HepG2 (cell line): ENCODE results near the gene CIB1. TPM values are rescaled to one million over a fixed set of nuclear protein-coding genes. Genes with fewer than 3 reads are reported as not detected.

Experiments used
- ATAC-seq: fragments of 200-7000 bp; cut with Tn5 transposase; 3 replicates; pipeline ENCODE4 v1.9.1; 2020; ENCODE audit warnings: mild to moderate bottlenecking, moderate library complexity
- BruUV-seq: library from RNA; stranded (reverse); fragments of 400-500 nt; replicated peaks from 2 replicates; lab custom pipeline; 2021; lab: Mats Ljungman, UMichigan
- CTCF ChIA-PET: fragments of 300-600 bp; formaldehyde crosslinking; extraction: SDS; loops from one replicate; lab custom pipeline; 2021; ENCODE audit warnings: low total read pairs, inconsistent platforms, low intra/inter-chr PET ratio; lab: Yijun Ruan, JAX
- POLR2A ChIA-PET: fragments of 350-600 bp; sonication (Branson Sonifier 250); formaldehyde crosslinking; loops from one replicate; lab custom pipeline; 2020; ENCODE audit warnings: antibody characterized with exemption, inconsistent platforms; lab: Yijun Ruan, JAX
- DNase-seq: peaks from one replicate; pipeline ENCODE4 v3.0.0-alpha.2; 2015; ENCODE audit warnings: low spot score
- FAIRE-seq: peaks from 3 replicates; lab custom pipeline; 2011; peaks lifted over from hg19 to GRCh38; lab: Jason Lieb, UNC
- H2AFZ ChIP-seq: one replicate; pipeline ENCODE4 v1.6.1; 2011; ENCODE audit warnings: low read length, inconsistent platforms
- H3K27ac ChIP-seq: fragments of 300-600 bp; 3 replicates; pipeline ENCODE4 v1.8.0; 2011; ENCODE audit warnings: mixed run types, mild to moderate bottlenecking, mixed read lengths, low read length, inconsistent platforms; ENCODE audit not compliant: insufficient read depth; ENCODE audit errors: extremely low read length
- H3K27me3 ChIP-seq, 2 experiments: fragments of 200-600 bp in 1 of 2; 2 replicates in 1 of 2; 3 replicates in 1 of 2; pipeline versions ENCODE4 v1.6.0 to v1.8.0; 2011; ENCODE audit warnings: low read length in 2 of 2, mild to moderate bottlenecking in 2 of 2, moderate library complexity in 2 of 2, inconsistent platforms in 1 of 2; ENCODE audit not compliant: insufficient read depth in 2 of 2, control insufficient read depth in 1 of 2
- H3K36me3 ChIP-seq, 2 experiments: fragments of 200-600 bp in 1 of 2; replicated peaks in 1 of 2; 2 replicates in 1 of 2; 3 replicates in 1 of 2; pipeline versions ENCODE4 v1.5.1 to v1.8.0; 2011; ENCODE audit warnings: low read length in 2 of 2, inconsistent platforms in 1 of 2; ENCODE audit not compliant: insufficient read depth in 2 of 2, control insufficient read depth in 1 of 2
- H3K4me1 ChIP-seq: 2 replicates; pipeline ENCODE4 v1.5.1; 2012; ENCODE audit warnings: low read length, inconsistent platforms; ENCODE audit not compliant: insufficient read depth
- H3K4me2 ChIP-seq: 2 replicates; pipeline ENCODE4 v1.6.0; 2011; ENCODE audit warnings: low read depth, low read length, inconsistent platforms
- H3K4me3 ChIP-seq, 3 experiments: fragments of 200-600 bp in 1 of 3; sonication (generic), shearing (Covaris generic) in 1 of 3; replicated peaks in 1 of 3; 2 replicates each; pipeline ENCODE4 v1.5.1; 2011 to 2016; ENCODE audit warnings: low read length in 3 of 3, inconsistent platforms in 2 of 3, low read depth in 2 of 3, mild to moderate bottlenecking in 2 of 3, control low read depth in 1 of 3, mixed read lengths in 1 of 3; ENCODE audit not compliant: insufficient read depth in 1 of 3
- H3K79me2 ChIP-seq: one replicate; pipeline ENCODE4 v1.6.1; 2011; ENCODE audit warnings: low read length, inconsistent platforms; ENCODE audit not compliant: insufficient read depth
- H3K9ac ChIP-seq: 2 replicates; pipeline ENCODE4 v1.6.0; 2011; ENCODE audit warnings: mild to moderate bottlenecking, low read depth, low read length, inconsistent platforms; ENCODE audit not compliant: insufficient read depth
- H3K9me3 ChIP-seq: 2 replicates; pipeline ENCODE4 v1.5.1; 2012; ENCODE audit warnings: mild to moderate bottlenecking, low read length
- H4K20me1 ChIP-seq: 2 replicates; pipeline ENCODE4 v1.6.0; 2011; ENCODE audit warnings: inconsistent platforms, mild to moderate bottlenecking, low read length, moderate library complexity; ENCODE audit not compliant: insufficient read depth
- MYC ChIP-seq: sonication (generic); formaldehyde crosslinking; IDR thresholded peaks from 2 replicates; pipeline ENCODE4 v1.9.0; 2021; ENCODE audit warnings: missing genetic modification reagents, borderline replicate concordance
- NFATC3 ChIP-seq: sonication (generic); formaldehyde crosslinking; IDR thresholded peaks from 2 replicates; pipeline ENCODE4 v1.5.1; 2020; ENCODE audit warnings: mild to moderate bottlenecking, missing genetic modification reagents
- NR2F2 ChIP-seq: IDR thresholded peaks from 2 replicates; pipeline ENCODE4 v1.6.1; 2012; ENCODE audit warnings: low read depth, inconsistent platforms, borderline replicate concordance
- RBFOX2 ChIP-seq: fragments of 200-400 bp; formaldehyde crosslinking; IDR thresholded peaks from 2 replicates; pipeline ENCODE4 v1.6.1; 2017; ENCODE audit warnings: low read depth, mild to moderate bottlenecking, low read length
- TARDBP ChIP-seq: sonication (generic); formaldehyde crosslinking; IDR thresholded peaks from 2 replicates; pipeline ENCODE4 v1.8.0; 2022; ENCODE audit warnings: mild to moderate bottlenecking, missing genetic modification reagents
- TEAD3 ChIP-seq: optimal IDR thresholded peaks from 2 replicates; pipeline ENCODE3; 2016; ENCODE audit warnings: borderline replicate concordance
- ZBTB39 ChIP-seq: sonication (generic); formaldehyde crosslinking; IDR thresholded peaks from 2 replicates; pipeline ENCODE4 v1.5.0; 2020; ENCODE audit warnings: missing genetic modification reagents
- ZFP1 ChIP-seq: IDR thresholded peaks from 2 replicates; pipeline ENCODE4 v1.6.1; 2016
- ZNF446 ChIP-seq: sonication (generic); formaldehyde crosslinking; IDR thresholded peaks from 2 replicates; pipeline ENCODE4 v1.5.0; 2020; ENCODE audit warnings: mild to moderate bottlenecking, missing genetic modification reagents
- ZNF558 ChIP-seq: sonication (generic); formaldehyde crosslinking; IDR thresholded peaks from 2 replicates; pipeline ENCODE4 v1.9.0; 2022; ENCODE audit warnings: mild to moderate bottlenecking, missing genetic modification reagents, borderline replicate concordance
- ZNF678 ChIP-seq: sonication (generic); formaldehyde crosslinking; IDR thresholded peaks from 2 replicates; pipeline ENCODE4 v1.4.0; 2020; ENCODE audit warnings: mild to moderate bottlenecking, missing genetic modification reagents
- ZNF713 ChIP-seq: sonication (generic); formaldehyde crosslinking; IDR thresholded peaks from 2 replicates; pipeline ENCODE4 v1.4.0; 2020; ENCODE audit warnings: mild to moderate bottlenecking, missing genetic modification reagents
- ZNF800 ChIP-seq: sonication (generic); formaldehyde crosslinking; IDR thresholded peaks from 2 replicates; pipeline ENCODE4 v1.4.0; 2020; ENCODE audit warnings: missing genetic modification reagents
- ZSCAN9 ChIP-seq: IDR thresholded peaks from 2 replicates; pipeline ENCODE4 v1.6.1; 2016; ENCODE audit warnings: borderline replicate concordance
- WGBS: methylation state at CpG from one replicate; pipeline ENCODE4 v1.1.6; 2017; ENCODE audit warnings: low lambda C conversion rate; 5-methylcytosine and 5-hydroxymethylcytosine counted together
- in situ Hi-C: cut with HindIII; loops from 2 replicates; pipeline ENCODE4 v1.10.0; 2017; ENCODE audit warnings: low pct_unique_long_range_greater_than_20kb; ENCODE audit not compliant: extremely low pct_ligation_motif_present
- intact Hi-C: fragments of 100-400 bp; cut with micrococcal nuclease; formaldehyde crosslinking; loops from one replicate; pipeline ENCODE4 v1.10.0; 2022; ENCODE audit not compliant: unreplicated experiment
- polyA plus RNA-seq, 8 experiments: library from polyadenylated mRNA; depleted of rRNA in 3 of 8; stranded (reverse) in 7 of 8; unstranded in 1 of 8; fragments of >200 nt; fragmentation: Illumina TruSeq in 4 of 8; extraction: Trizol in 4 of 8; gene quantifications; 2 replicates each; pipeline versions ENCODE4 v1.2.1 to v1.2.3, GENCODE V29; 2011 to 2016; ENCODE audit warnings: low read depth in 4 of 8, missing spikeins in 1 of 8, mixed read lengths in 1 of 8; ENCODE audit not compliant: insufficient read depth in 1 of 8
- total RNA-seq, 5 experiments: library from RNA; depleted of rRNA; stranded (reverse); fragments of >200 nt; fragmentation: Illumina TruSeq; extraction: Trizol; gene quantifications; 2 replicates each; pipeline ENCODE4 v1.2.3, GENCODE V29; 2016; ENCODE audit warnings: low read depth in 1 of 5
- TF ChIP-seq, protein P1 (sequence below): sonication (generic); formaldehyde crosslinking; IDR thresholded peaks from 2 replicates; pipeline ENCODE4 v1.4.0; 2020; ENCODE audit warnings: low read depth, mild to moderate bottlenecking, missing genetic modification reagents
- TF ChIP-seq, protein P2 (sequence below): sonication (generic); formaldehyde crosslinking; IDR thresholded peaks from 2 replicates; pipeline ENCODE4 v1.4.0; 2020; ENCODE audit warnings: missing genetic modification reagents

The CIB1 gene
- total and polyA plus RNA-seq, 2 of the 13 experiments (the other 11 are each of a cell fraction or from before 2014, with no cell fraction given), result 38.7 to 72.7 TPM

DNA sequence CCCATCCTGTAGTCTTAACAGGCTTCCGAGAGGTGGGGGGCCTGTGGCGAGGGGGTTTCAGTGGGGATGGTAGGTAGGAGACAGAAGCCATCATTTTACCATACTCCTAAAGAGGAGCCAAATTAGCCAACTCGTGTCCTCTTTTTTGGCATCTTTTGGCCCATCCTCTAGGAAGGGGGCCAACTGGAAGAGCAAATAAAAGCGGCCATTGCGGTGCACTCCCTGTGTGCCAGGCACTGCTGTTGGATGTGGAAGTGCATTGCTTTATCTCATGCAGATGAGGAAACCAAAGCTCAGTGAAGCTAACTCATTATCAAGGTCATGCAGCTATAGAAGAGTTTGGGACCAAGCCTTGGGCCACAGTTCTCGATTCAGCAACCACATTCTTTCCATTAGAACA lies 26.5 kb downstream of the CIB1 start:
- Histone ChIP-seq H2AFZ (no peak overlapping the region), H3K4me3 (no peak overlapping the region), H3K27ac (no peak overlapping the region), H3K4me1 (peaks cover 44% of the 10 kb centered on the region), H3K27me3 (no peaks in the 10 kb centered on the region), H3K79me2 (peaks cover 6% of the 10 kb centered on the region), H3K36me3 (peaks cover 2 to 7% of the 10 kb centered on the region in 2 experiments; a peak in 2 of 5 replicates), H3K9me3 (no peaks in the 10 kb centered on the region), H4K20me1 (peaks cover 6% of the 10 kb centered on the region; the same call in 1 of the 2 replicates), H3K9ac (no peak overlapping the region), H3K4me2 (no peak overlapping the region)
- no TSS peak for BruUV-seq
- POLR2A ChIA-PET, result no interaction called here
- FAIRE-seq (no peak), ATAC-seq (no peak), DNase-seq (no peak)
- CTCF ChIA-PET, result no interaction called here
- WGBS, result 97% methylated on average over 4 of the region's 6 CpGs
- in situ Hi-C loops (no loop called here), intact Hi-C loops (no loop called here)
- TF ChIP-seq NR2F2 (no peak), ZBTB39 (CRISPR knock-in tag) (no peak), ZNF713 (no peak), ZNF558 (CRISPR knock-in tag) (no peak), TEAD3 (CRISPR knock-in tag) (no peak), RBFOX2 (no peak), ZNF800 (CRISPR knock-in tag) (no peak), NFATC3 (CRISPR knock-in tag) (no peak), ZSCAN9 (no peak), ZNF446 (no peak), ZNF678 (CRISPR knock-in tag) (no peak), TARDBP (no peak), MYC (CRISPR knock-in tag) (no peak), ZFP1 (CRISPR knock-in tag) (no peak)
- TF ChIP-seq, protein P1, sequence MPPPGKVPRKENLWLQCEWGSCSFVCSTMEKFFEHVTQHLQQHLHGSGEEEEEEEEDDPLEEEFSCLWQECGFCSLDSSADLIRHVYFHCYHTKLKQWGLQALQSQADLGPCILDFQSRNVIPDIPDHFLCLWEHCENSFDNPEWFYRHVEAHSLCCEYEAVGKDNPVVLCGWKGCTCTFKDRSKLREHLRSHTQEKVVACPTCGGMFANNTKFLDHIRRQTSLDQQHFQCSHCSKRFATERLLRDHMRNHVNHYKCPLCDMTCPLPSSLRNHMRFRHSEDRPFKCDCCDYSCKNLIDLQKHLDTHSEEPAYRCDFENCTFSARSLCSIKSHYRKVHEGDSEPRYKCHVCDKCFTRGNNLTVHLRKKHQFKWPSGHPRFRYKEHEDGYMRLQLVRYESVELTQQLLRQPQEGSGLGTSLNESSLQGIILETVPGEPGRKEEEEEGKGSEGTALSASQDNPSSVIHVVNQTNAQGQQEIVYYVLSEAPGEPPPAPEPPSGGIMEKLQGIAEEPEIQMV (CRISPR knock-in tag), result no peak
- TF ChIP-seq, protein P2, sequence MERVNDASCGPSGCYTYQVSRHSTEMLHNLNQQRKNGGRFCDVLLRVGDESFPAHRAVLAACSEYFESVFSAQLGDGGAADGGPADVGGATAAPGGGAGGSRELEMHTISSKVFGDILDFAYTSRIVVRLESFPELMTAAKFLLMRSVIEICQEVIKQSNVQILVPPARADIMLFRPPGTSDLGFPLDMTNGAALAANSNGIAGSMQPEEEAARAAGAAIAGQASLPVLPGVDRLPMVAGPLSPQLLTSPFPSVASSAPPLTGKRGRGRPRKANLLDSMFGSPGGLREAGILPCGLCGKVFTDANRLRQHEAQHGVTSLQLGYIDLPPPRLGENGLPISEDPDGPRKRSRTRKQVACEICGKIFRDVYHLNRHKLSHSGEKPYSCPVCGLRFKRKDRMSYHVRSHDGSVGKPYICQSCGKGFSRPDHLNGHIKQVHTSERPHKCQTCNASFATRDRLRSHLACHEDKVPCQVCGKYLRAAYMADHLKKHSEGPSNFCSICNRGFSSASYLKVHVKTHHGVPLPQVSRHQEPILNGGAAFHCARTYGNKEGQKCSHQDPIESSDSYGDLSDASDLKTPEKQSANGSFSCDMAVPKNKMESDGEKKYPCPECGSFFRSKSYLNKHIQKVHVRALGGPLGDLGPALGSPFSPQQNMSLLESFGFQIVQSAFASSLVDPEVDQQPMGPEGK (CRISPR knock-in tag), result no peak
